ENCODE measurements around the gene DHH.

DNA sequence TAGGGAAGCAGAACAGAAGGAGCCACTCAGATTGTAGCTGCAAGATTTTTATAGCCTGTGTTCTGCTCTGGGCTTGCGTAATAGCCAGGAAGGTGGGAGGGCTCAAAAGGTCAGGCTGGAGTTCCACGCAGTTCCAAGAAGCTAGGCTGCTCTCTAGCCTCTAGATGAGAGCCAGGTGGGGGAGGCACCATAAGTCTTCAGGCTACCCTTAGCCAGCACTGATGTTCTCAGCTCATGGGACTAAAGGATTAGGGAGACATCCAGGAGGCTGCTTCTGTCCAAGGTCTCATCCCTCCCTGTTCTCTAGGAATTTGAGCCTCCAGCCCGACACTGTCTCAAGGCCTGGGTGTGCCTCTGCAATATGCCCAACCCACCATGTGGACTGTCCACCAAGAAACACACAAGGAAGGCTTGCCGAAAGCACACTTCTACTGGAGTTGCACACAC is 14.4 kb upstream of the DHH start:
- TF ChIP-seq POLR2AphosphoS5 (IDR thresholded peaks at IDR 0.05) (no peak), CTCF (IDR thresholded peaks at IDR 0.05) (no peak)

All from suprapubic skin (tissue), 3 donors.